Smooth muscle cell (in vitro differentiated cells): ENCODE measurements around the gene UBASH3A. TPM values are rescaled to one million over a fixed set of nuclear protein-coding genes. Genes with fewer than 3 reads are reported as not detected.

Source experiments
- DNase-seq: peaks from one replicate; lab custom pipeline; 2025; ENCODE audit not compliant: unreplicated experiment; lab: John Stamatoyannopoulos, UW
- H2AFZ ChIP-seq: fragments of 200-600 bp; sonication (generic); 2 replicates; pipeline ENCODE4 v1.6.0; 2016; ENCODE audit warnings: antibody characterized with exemption, low read depth, mild to moderate bottlenecking
- H3F3A ChIP-seq: fragments of 200-600 bp; sonication (generic); 2 replicates; pipeline ENCODE4 v1.6.0; 2017; ENCODE audit warnings: antibody characterized with exemption, low read depth
- H3K27ac ChIP-seq: fragments of 200-600 bp; sonication (generic); 2 replicates; pipeline ENCODE4 v1.5.1; 2016; ENCODE audit warnings: low read depth, mild to moderate bottlenecking
- H3K27me3 ChIP-seq: fragments of 200-600 bp; sonication (generic); 2 replicates; pipeline ENCODE4 v1.6.1; 2016; ENCODE audit warnings: low read depth, mild to moderate bottlenecking
- H3K36me3 ChIP-seq: fragments of 200-600 bp; sonication (generic); 2 replicates; pipeline ENCODE4 v1.5.1; 2016; ENCODE audit warnings: low read depth
- H3K4me1 ChIP-seq: fragments of 200-600 bp; sonication (generic); 2 replicates; pipeline ENCODE4 v1.5.1; 2016; ENCODE audit warnings: low read depth
- H3K4me2 ChIP-seq: fragments of 200-600 bp; sonication (generic); 2 replicates; pipeline ENCODE4 v1.6.0; 2016; ENCODE audit warnings: mild to moderate bottlenecking
- H3K4me3 ChIP-seq: fragments of 200-600 bp; sonication (generic); 2 replicates; pipeline ENCODE4 v1.5.1; 2016; ENCODE audit warnings: mild to moderate bottlenecking
- H3K79me2 ChIP-seq: fragments of 200-600 bp; sonication (generic); 2 replicates; pipeline ENCODE4 v1.6.0; 2016; ENCODE audit warnings: low read depth, mild to moderate bottlenecking
- H3K9ac ChIP-seq: fragments of 200-600 bp; sonication (generic); 2 replicates; pipeline ENCODE4 v1.6.0; 2016; ENCODE audit warnings: low read depth
- H3K9me3 ChIP-seq: fragments of 200-600 bp; sonication (generic); replicated peaks from 2 replicates; pipeline ENCODE4 v1.5.1; 2016; ENCODE audit warnings: low read depth
- H4K20me1 ChIP-seq: fragments of 200-600 bp; sonication (generic); 2 replicates; pipeline ENCODE4 v1.6.0; 2016; ENCODE audit warnings: low read depth
- WGBS: methylation state at CpG from one replicate; pipeline ENCODE4 v1.1.7; 2016; ENCODE audit warnings: low lambda C conversion rate; 5-methylcytosine and 5-hydroxymethylcytosine counted together
- polyA plus RNA-seq: library from polyadenylated mRNA; unstranded; fragments of >200 nt; fragmentation: Nextera tagmentation; extraction: Ambion mirVana; gene quantifications from 2 replicates; pipeline ENCODE4 v1.2.1, GENCODE V29; 2016
- total RNA-seq: library from RNA; depleted of rRNA; stranded (reverse); fragments of >200 nt; gene quantifications from 2 replicates; pipeline ENCODE4 v1.2.3, GENCODE V29; 2014
- TF ChIP-seq, protein P1 (sequence below): fragments of 200-600 bp; sonication (generic); IDR thresholded peaks from 2 replicates; pipeline ENCODE4 v1.5.1; 2017; ENCODE audit warnings: borderline replicate concordance, mild to moderate bottlenecking, antibody characterized with exemption; ENCODE audit not compliant: insufficient read depth, poor library complexity, severe bottlenecking

Gene UBASH3A
- total and polyA plus RNA-seq, 2 experiments from 2014 or later, result not detected

DNA sequence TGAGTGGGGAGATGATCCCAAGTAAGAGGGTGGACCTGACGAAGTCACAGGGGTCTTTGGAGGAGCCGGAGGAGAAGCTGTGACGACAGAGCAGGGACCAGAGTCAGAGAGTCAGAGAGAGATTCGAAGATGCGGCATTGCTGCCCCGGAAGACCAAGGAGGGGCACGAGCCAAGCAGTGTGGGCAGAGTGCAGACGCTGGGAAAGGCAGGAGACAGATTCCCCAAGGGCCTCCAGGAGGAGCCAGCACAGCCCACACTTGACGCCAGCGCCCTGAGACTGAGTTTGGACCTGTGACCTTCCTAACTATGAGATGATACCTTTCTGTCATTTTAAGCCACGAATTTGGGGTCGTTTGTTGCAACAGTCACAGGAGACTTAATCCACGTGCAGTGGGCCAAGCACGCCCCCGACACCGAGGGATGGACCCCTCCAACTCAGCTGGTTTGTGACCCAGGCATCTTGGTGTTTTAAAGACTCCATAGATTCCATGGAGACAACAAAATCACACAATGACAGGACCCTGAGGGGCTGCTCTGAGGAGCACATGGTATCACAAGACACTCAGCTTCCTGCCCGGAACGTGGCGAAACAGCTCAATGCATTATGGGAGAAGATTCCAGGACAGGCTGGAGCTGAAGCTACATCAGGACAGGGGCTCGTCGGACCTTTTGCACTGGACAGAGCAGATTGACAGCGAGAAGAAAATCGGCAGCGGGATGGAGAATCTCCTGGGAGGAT, 26.3 kb upstream of the UBASH3A start:
- 86% methylated on average over 24 of the region's 24 CpGs for WGBS
- Histone ChIP-seq H3K9ac (no peak overlapping the region), H3K79me2 (no peaks in the 10 kb centered on the region), H3K4me3 (no peak overlapping the region), H4K20me1 (no peaks in the 10 kb centered on the region), H3K27ac (no peak overlapping the region), H3K27me3 (no peaks in the 10 kb centered on the region), H3K4me1 (no peaks in the 10 kb centered on the region), H3K4me2 (no peak overlapping the region), H3F3A (no peaks in the 10 kb centered on the region), H3K9me3 (no peaks in the 10 kb centered on the region), H2AFZ (no peak overlapping the region), H3K36me3 (no peaks in the 10 kb centered on the region)
- TF ChIP-seq, protein P1, sequence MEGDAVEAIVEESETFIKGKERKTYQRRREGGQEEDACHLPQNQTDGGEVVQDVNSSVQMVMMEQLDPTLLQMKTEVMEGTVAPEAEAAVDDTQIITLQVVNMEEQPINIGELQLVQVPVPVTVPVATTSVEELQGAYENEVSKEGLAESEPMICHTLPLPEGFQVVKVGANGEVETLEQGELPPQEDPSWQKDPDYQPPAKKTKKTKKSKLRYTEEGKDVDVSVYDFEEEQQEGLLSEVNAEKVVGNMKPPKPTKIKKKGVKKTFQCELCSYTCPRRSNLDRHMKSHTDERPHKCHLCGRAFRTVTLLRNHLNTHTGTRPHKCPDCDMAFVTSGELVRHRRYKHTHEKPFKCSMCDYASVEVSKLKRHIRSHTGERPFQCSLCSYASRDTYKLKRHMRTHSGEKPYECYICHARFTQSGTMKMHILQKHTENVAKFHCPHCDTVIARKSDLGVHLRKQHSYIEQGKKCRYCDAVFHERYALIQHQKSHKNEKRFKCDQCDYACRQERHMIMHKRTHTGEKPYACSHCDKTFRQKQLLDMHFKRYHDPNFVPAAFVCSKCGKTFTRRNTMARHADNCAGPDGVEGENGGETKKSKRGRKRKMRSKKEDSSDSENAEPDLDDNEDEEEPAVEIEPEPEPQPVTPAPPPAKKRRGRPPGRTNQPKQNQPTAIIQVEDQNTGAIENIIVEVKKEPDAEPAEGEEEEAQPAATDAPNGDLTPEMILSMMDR, result no peak
- no peak for DNase-seq

DNA sequence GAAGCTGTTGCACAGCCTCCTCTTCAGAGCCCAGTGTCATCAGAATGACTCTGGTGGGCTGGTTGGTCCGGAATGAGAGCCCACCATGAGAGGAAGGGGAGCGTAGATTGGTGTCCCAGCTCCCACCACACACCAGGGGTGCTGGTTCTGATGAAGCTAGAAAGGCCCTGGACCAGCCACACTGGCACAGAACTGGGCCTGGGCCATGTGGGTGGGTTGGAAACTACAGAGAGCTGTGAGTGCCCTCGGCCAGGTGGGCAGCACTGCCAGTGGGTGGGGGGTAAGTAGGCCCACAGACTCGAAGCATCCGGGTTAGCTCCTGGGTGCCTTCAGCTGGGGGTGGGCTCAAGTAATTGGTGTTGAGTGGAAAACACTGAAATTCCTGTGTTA, 25.8 kb upstream of the UBASH3A start:
- Histone ChIP-seq H3F3A (no peaks in the 10 kb centered on the region), H3K27ac (no peak overlapping the region), H4K20me1 (no peaks in the 10 kb centered on the region), H3K9me3 (no peaks in the 10 kb centered on the region), H3K4me3 (no peak overlapping the region), H3K9ac (no peak overlapping the region), H2AFZ (no peak overlapping the region), H3K27me3 (no peaks in the 10 kb centered on the region), H3K79me2 (no peaks in the 10 kb centered on the region), H3K36me3 (no peaks in the 10 kb centered on the region), H3K4me1 (no peaks in the 10 kb centered on the region), H3K4me2 (no peak overlapping the region)
- WGBS, result 81% methylated on average over 5 of the region's 5 CpGs
- TF ChIP-seq, protein P1, result no peak
- DNase-seq, result no peak

DNA sequence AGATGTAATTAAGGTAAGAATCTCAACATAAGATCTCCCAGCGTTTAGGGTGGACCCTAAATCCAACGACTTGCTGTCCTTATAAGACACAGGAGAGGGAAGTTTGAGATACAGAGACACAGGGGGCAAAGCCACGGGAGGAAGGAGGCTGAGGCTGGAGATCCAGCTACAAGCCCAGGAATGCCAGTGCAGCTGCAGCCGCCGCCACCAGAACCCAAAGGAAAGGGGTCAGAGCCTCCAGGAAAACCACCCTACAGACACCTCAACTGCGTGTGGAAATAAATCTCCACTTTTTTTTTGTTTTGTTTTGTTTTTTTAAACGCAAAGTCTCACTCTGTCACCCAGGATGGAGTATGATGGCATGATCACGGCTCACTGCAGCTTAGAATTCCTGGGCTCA, 25.3 kb upstream of the UBASH3A start:
- Histone ChIP-seq H2AFZ (no peak overlapping the region), H3K36me3 (no peaks in the 10 kb centered on the region), H3F3A (no peaks in the 10 kb centered on the region), H4K20me1 (no peaks in the 10 kb centered on the region), H3K79me2 (no peaks in the 10 kb centered on the region), H3K9me3 (no peaks in the 10 kb centered on the region), H3K9ac (no peak overlapping the region), H3K4me1 (no peaks in the 10 kb centered on the region), H3K4me3 (no peak overlapping the region), H3K4me2 (no peak overlapping the region), H3K27ac (no peak overlapping the region), H3K27me3 (no peaks in the 10 kb centered on the region)
- DNase-seq, result no peak
- TF ChIP-seq, protein P1, result no peak
- WGBS, result 85% methylated on average over 8 of the region's 8 CpGs

DNA sequence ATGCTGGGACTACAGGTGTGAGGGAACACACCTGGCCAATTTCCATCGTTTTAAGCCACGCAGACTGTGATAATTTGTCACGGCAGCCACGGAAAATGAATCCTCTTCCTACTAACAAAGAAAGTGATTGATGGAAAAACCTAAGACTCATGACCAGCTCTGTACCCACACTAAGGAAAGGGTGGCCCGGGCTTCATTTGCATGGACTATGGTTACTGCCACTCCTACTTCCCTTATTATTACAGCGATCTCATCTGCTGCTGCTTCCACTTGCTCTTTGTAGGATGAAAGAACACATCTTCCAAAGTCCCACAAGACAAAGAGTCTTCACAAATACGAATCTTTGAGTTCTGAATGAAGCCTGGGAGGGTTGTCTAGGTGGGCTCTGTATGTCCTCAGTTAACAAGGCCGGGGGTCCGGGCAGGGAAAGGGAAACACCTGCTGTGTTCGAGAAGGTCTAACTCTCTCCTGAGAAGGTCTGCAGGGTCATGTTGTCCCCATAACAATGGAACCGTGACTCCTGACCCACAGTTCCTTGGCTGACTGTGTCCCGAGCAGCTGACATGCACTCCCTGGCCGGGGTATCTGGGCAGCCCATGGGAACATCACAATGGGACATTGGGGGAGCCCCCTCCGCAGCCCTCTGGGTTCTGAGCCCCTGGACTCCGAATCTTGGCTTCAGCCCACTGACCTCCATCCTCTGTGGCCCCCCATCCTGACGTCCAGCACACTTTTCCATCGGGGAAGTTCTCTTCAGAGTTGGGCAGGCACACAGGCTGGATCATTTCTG, 24.1 kb upstream of the UBASH3A start:
- H3K36me3 ChIP-seq, result no peaks in the 10 kb centered on the region
- no peaks in the 10 kb centered on the region for H3K4me1 ChIP-seq
- H4K20me1 ChIP-seq, result no peaks in the 10 kb centered on the region
- no peaks in the 10 kb centered on the region for H3K79me2 ChIP-seq
- no peak overlapping the region for H2AFZ ChIP-seq
- WGBS, result 83% methylated on average over 17 of the region's 17 CpGs
- no peak overlapping the region for H3K9ac ChIP-seq
- no peak overlapping the region for H3K4me3 ChIP-seq
- no peak for DNase-seq
- H3F3A ChIP-seq, result no peaks in the 10 kb centered on the region
- no peak overlapping the region for H3K27ac ChIP-seq
- H3K4me2 ChIP-seq, result no peak overlapping the region
- no peaks in the 10 kb centered on the region for H3K27me3 ChIP-seq
- TF ChIP-seq, protein P1, result no peak
- no peaks in the 10 kb centered on the region for H3K9me3 ChIP-seq
